ENCODE results near the gene HNRNPUL1. TPM values are rescaled to one million over a fixed set of nuclear protein-coding genes. Genes with fewer than 3 reads are reported as not detected.

The HNRNPUL1 gene
- total and polyA plus RNA-seq, 2 of the 8 experiments (the other 6 are each of a cell fraction or from before 2014, with no cell fraction given) = 99.5 to 264 TPM

- H3K79me1 ChIP-seq (ENCODE audit: low read depth, low read length) = no peaks in the 10 kb centered on the region; the same call in none of the 2 replicates
- H3K27me3 ChIP-seq (replicated peaks in 1 of 4; ENCODE audit: control insufficient read depth in 3 of 4, extremely low read depth in 1 of 4, insufficient read depth in 3 of 4, low read length in 3 of 4) = no peaks in the 10 kb centered on the region
- no peak for DNase-seq (ENCODE audit: low read depth in 1 of 2, low spot score in 2 of 2)
- H3K18ac ChIP-seq (ENCODE audit: extremely low read depth, low read length) = no peak overlapping the region
- H4K91ac ChIP-seq (replicated peaks; ENCODE audit: insufficient read length, low read length) = no peak overlapping the region
- no peak for TF ChIP-seq MAFK (IDR thresholded peaks at IDR 0.05; ENCODE audit: low read depth, low read length)
- no peak for TF ChIP-seq SIN3A (conservative IDR thresholded peaks at IDR 0.05 in 1 of 2, IDR thresholded peaks at IDR 0.05 in 1 of 2; ENCODE audit: low read depth in 1 of 2, low read length in 2 of 2)
- TF ChIP-seq FOSL1 (IDR thresholded peaks at IDR 0.05; ENCODE audit: insufficient read depth, low read depth, low read length) = no peak
- no peak for TF ChIP-seq KDM4A (IDR thresholded peaks at IDR 0.05; ENCODE audit: low read depth, low read length, severe bottlenecking)
- TF ChIP-seq YY1 (IDR thresholded peaks at IDR 0.05; ENCODE audit: low read depth, low read length) = no peak
- TF ChIP-seq CHD2 (IDR thresholded peaks at IDR 0.05; ENCODE audit: low read length) = no peak
- TF ChIP-seq RFX5 (IDR thresholded peaks at IDR 0.05; ENCODE audit: borderline replicate concordance, low read depth, low read length) = no peak
- no peak for TF ChIP-seq HDAC6 (IDR thresholded peaks at IDR 0.05; ENCODE audit: low read depth, low read length)
- H2BK12ac ChIP-seq (ENCODE audit: low read depth, low read length) = no peak overlapping the region
- H3K27ac ChIP-seq (ENCODE audit: low read depth, low read length) = no peak overlapping the region
- H3K14ac ChIP-seq (ENCODE audit: insufficient read length) = no peak overlapping the region
- POLR2A ChIA-PET (ENCODE audit: partially characterized antibody) = interaction anchor here (1.2 to 12.6 kb wide), 3 partner anchors 8 to 44 kb away, joined by 3 to 137 read pairs (median 5); partner anchors contain the start of genes B9D2 and CCDC97
- H3K9ac ChIP-seq (replicated peaks in 1 of 4; ENCODE audit: extremely low read depth in 1 of 4, low read depth in 3 of 4, low read length in 3 of 4) = no peak overlapping the region
- peaks cover 0 to 3% of the 10 kb centered on the region in 2 experiments; a peak in 1 of 4 replicates for H3K9me3 ChIP-seq (ENCODE audit: insufficient read depth in 2 of 2, low read depth in 1 of 2, low read length in 1 of 2)
- no peak overlapping the region for H2BK20ac ChIP-seq (ENCODE audit: low read length)
- H3K36me3 ChIP-seq (ENCODE audit: control insufficient read depth in 2 of 4, insufficient read depth in 4 of 4, low read length in 3 of 4) = peaks cover 15 to 36% (median 22%) of the 10 kb centered on the region in 4 experiments; a peak in 7 of 8 replicates
- peaks cover 7 to 21% (median 8%) of the 10 kb centered on the region in 4 experiments for H3K4me1 ChIP-seq (replicated peaks in 1 of 4; ENCODE audit: control insufficient read depth in 3 of 4, insufficient read depth in 4 of 4, low read length in 3 of 4)
- H2AFZ ChIP-seq (ENCODE audit: low read length) = no peak overlapping the region
- peaks cover 3 to 19% of the 10 kb centered on the region in 2 experiments for H4K20me1 ChIP-seq (replicated peaks in 1 of 2; ENCODE audit: control insufficient read depth in 1 of 2, insufficient read depth in 2 of 2, low read length in 2 of 2)
- no peak overlapping the region for H2BK120ac ChIP-seq (replicated peaks; ENCODE audit: low read depth, low read length)
- H3K56ac ChIP-seq (replicated peaks; ENCODE audit: insufficient read length, low read depth, low read length) = no peak overlapping the region
- H2AK5ac ChIP-seq (ENCODE audit: low read depth, low read length) = no peak overlapping the region
- CTCF ChIA-PET (ENCODE audit: partially characterized antibody) = interaction anchor here (0.9 kb wide), 1 partner anchor 32 kb away, joined by 3 read pairs; no protein-coding TSS in a partner anchor
- WGBS, 2 experiments (ENCODE audit: extremely low coverage in 1 of 2, insufficient coverage in 1 of 2, insufficient read length in 1 of 2, insufficient replicate concordance in 2 of 2, low coverage in 1 of 2, low lambda C conversion rate in 2 of 2, missing lambda C conversion rate in 1 of 2) = 85% methylated on average over 11 of the region's 11 CpGs; no CpG with 5 or more reads in 1 of the 2 experiments
- no peak overlapping the region for H4K8ac ChIP-seq (ENCODE audit: extremely low read depth, insufficient read depth, low read length)
- H3K4ac ChIP-seq (replicated peaks; ENCODE audit: insufficient read length, low read depth, low read length) = no peak overlapping the region
- peaks cover 4% of the 10 kb centered on the region; the same call in 1 of the 2 replicates for H3K23me2 ChIP-seq (ENCODE audit: low read depth, low read length)
- H4K5ac ChIP-seq (ENCODE audit: insufficient read length, low read depth, low read length) = no peak overlapping the region
- H2BK5ac ChIP-seq (ENCODE audit: low read depth, low read length) = 0 out of 2 replicates have a peak overlapping the region, but pooled peaks have one; percentile 35
- H3K4me2 ChIP-seq (ENCODE audit: insufficient read depth in 1 of 2, low read depth in 2 of 2, low read length in 2 of 2) = no peak overlapping the region
- no peak overlapping the region for H2BK15ac ChIP-seq (ENCODE audit: low read length)
- H3K79me2 ChIP-seq (ENCODE audit: control insufficient read depth in 1 of 2, insufficient read depth in 2 of 2, low read length in 2 of 2) = no peaks in the 10 kb centered on the region
- no peak for FAIRE-seq
- H3K4me3 ChIP-seq (ENCODE audit: extremely low read depth in 1 of 4, insufficient read depth in 2 of 4, low read depth in 3 of 4, low read length in 4 of 4) = no peak overlapping the region
- H3K23ac ChIP-seq (ENCODE audit: insufficient read length) = no peak overlapping the region
Measured at GRCh38 chr19:41320185-41320518, 56.0 kb downstream of the HNRNPUL1 start.
